Naive B cell (primary cell): ENCODE measurements around the gene TMPRSS11E. TPM values are rescaled to one million over a fixed set of nuclear protein-coding genes. Genes with fewer than 3 reads are reported as not detected.
"Not testable (repeated sequence)": the region's sequence is repeated elsewhere in the genome, so short reads cannot be mapped to it uniquely, and the experiment has no call there.

Experiments used
- ATAC-seq, 2 donors: fragments of 150-1000 bp; cut with Tn5 transposase; 2 replicates each; pipeline ENCODE4 v1.10.0; 2021; ENCODE audit warnings: low read depth in 2 of 2, mild to moderate bottlenecking in 2 of 2, moderate library complexity in 2 of 2
- DNase-seq: peaks from one replicate; pipeline ENCODE4 v3.0.0; 2022
- H3K27ac Mint-ChIP-seq, 6 donors: one replicate each; pipeline ENCODE4 v1.8.0; 2020 to 2022; ENCODE audit warnings: mild to moderate bottlenecking in 6 of 6, mixed read lengths in 6 of 6, moderate library complexity in 5 of 6, inconsistent platforms in 2 of 6
- H3K27me3 Mint-ChIP-seq, 3 donors: one replicate each; pipeline ENCODE4 v1.8.0; 2021 to 2022; ENCODE audit warnings: mixed read lengths in 3 of 3, mild to moderate bottlenecking in 1 of 3
- H3K36me3 Mint-ChIP-seq, 2 donors: one replicate each; pipeline ENCODE4 v1.8.0; 2020 to 2022; ENCODE audit warnings: mixed read lengths in 2 of 2, inconsistent platforms in 1 of 2, mild to moderate bottlenecking in 1 of 2
- H3K4me1 Mint-ChIP-seq, 3 donors: one replicate each; pipeline ENCODE4 v1.8.0; 2020 to 2022; ENCODE audit warnings: mixed read lengths in 3 of 3, inconsistent platforms in 1 of 3, mild to moderate bottlenecking in 1 of 3, moderate library complexity in 1 of 3
- H3K4me3 Mint-ChIP-seq, 8 donors: one replicate each; pipeline ENCODE4 v1.8.0; 2020 to 2022; ENCODE audit warnings: mild to moderate bottlenecking in 8 of 8, mixed read lengths in 8 of 8, moderate library complexity in 8 of 8, inconsistent platforms in 2 of 8
- H3K9me3 Mint-ChIP-seq, 7 donors: one replicate each; pipeline ENCODE4 v1.8.0; 2020 to 2022; ENCODE audit warnings: mixed read lengths in 7 of 7, mild to moderate bottlenecking in 5 of 7, inconsistent platforms in 2 of 7, moderate library complexity in 1 of 7
- polyA plus RNA-seq, 6 donors: library from polyadenylated mRNA; unstranded; fragments of 300-500 nt; fragmentation: Illumina TruSeq; gene quantifications; one replicate each; pipeline ENCODE4 v1.2.3, GENCODE V29; 2021; ENCODE audit warnings: low read depth in 6 of 6

The TMPRSS11E gene
- polyA plus RNA-seq, 6 donors from 2014 or later = not detected

- Mint-ChIP-seq H3K27me3 (no peaks in the 10 kb centered on the region), H3K27ac (no peak overlapping the region), H3K4me1 (peaks cover 0 to 12% (median 9%) of the 10 kb centered on the region in 3 donors), H3K4me3 (no peak overlapping the region), H3K9me3 (peaks cover 0 to 4% (median 0%) of the 10 kb centered on the region in 7 donors), H3K36me3 (no peaks in the 10 kb centered on the region)
- no peak for ATAC-seq
- DNase-seq = no peak
These were observed 22.2 kb downstream of the TMPRSS11E start for GRCh38 chr4:68469482-68469881.

GRCh38 chr4:68476191-68476590, 28.9 kb downstream of the TMPRSS11E start:
- no peak overlapping the region for H3K4me3 Mint-ChIP-seq
- no peaks in the 10 kb centered on the region for H3K36me3 Mint-ChIP-seq
- H3K4me1 Mint-ChIP-seq = peaks cover 0 to 3% (median 2%) of the 10 kb centered on the region in 3 donors
- no peak overlapping the region for H3K27ac Mint-ChIP-seq
- DNase-seq (no peak), ATAC-seq (no peak)
- peaks cover 0 to 4% (median 0%) of the 10 kb centered on the region in 3 donors for H3K27me3 Mint-ChIP-seq
- H3K9me3 Mint-ChIP-seq = peaks cover 0 to 4% (median 0%) of the 10 kb centered on the region in 7 donors

- peak overlapping the region in 2 of 6 donors; percentile 12 to 43 for H3K27ac Mint-ChIP-seq
- no peak for ATAC-seq
These were observed 42.1 kb downstream of the TMPRSS11E start for GRCh38 chr4:68489338-68489737.

GRCh38 chr4:68490826-68491457, 43.7 kb downstream of the TMPRSS11E start:
- H3K27ac Mint-ChIP-seq = no peak overlapping the region
- H3K9me3 Mint-ChIP-seq = peaks cover 0 to 9% (median 0%) of the 10 kb centered on the region in 7 donors
- no peak overlapping the region for H3K4me3 Mint-ChIP-seq
- peaks cover 0 to 9% (median 7%) of the 10 kb centered on the region in 3 donors for H3K4me1 Mint-ChIP-seq
- DNase-seq (no peak), ATAC-seq (no peak)
- H3K27me3 Mint-ChIP-seq = peaks cover 0 to 5% (median 0%) of the 10 kb centered on the region in 3 donors
- H3K36me3 Mint-ChIP-seq = no peaks in the 10 kb centered on the region

More at GRCh38 chr4:68489338-68489737, 42.1 kb downstream of the TMPRSS11E start:
- H3K9me3 Mint-ChIP-seq = peaks cover 0 to 9% (median 0%) of the 10 kb centered on the region in 7 donors
- no peak for DNase-seq
- peaks cover 0 to 5% (median 0%) of the 10 kb centered on the region in 3 donors for H3K27me3 Mint-ChIP-seq
- H3K36me3 Mint-ChIP-seq = no peaks in the 10 kb centered on the region
- no peak overlapping the region for H3K4me3 Mint-ChIP-seq
- H3K4me1 Mint-ChIP-seq = peaks cover 0 to 2% (median 1%) of the 10 kb centered on the region in 3 donors

DNA sequence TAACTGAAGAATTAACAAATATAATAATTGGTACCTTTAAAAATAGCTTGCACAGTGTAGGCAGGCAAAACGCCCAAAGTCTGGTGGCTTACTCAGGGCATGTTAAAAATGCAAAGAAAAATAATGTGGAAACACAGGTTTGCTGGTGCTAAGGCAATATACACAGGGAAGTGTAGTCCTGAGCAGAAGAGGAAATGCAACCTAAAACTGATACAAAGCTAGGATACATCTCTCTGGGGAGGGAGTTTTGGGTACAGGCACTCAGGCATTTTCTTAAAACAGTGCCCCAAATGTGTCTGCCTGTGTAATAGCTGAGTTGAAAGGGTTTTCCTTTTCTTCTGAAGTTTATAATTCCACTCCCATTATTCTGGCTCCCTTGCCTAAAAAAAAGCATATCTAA, 47.4 kb downstream of the TMPRSS11E start:
- H3K27me3 Mint-ChIP-seq = no peaks in the 10 kb centered on the region
- DNase-seq (no peak), ATAC-seq (no peak)
- peak overlapping the region in 1 of 6 donors; percentile 58 for H3K27ac Mint-ChIP-seq
- H3K9me3 Mint-ChIP-seq = peaks cover 0 to 5% (median 0%) of the 10 kb centered on the region in 7 donors
- peaks cover 0 to 12% (median 7%) of the 10 kb centered on the region in 3 donors for H3K4me1 Mint-ChIP-seq
- H3K36me3 Mint-ChIP-seq = no peaks in the 10 kb centered on the region
- H3K4me3 Mint-ChIP-seq = peak overlapping the region in 2 of 8 donors; percentile 30 to 45

DNA sequence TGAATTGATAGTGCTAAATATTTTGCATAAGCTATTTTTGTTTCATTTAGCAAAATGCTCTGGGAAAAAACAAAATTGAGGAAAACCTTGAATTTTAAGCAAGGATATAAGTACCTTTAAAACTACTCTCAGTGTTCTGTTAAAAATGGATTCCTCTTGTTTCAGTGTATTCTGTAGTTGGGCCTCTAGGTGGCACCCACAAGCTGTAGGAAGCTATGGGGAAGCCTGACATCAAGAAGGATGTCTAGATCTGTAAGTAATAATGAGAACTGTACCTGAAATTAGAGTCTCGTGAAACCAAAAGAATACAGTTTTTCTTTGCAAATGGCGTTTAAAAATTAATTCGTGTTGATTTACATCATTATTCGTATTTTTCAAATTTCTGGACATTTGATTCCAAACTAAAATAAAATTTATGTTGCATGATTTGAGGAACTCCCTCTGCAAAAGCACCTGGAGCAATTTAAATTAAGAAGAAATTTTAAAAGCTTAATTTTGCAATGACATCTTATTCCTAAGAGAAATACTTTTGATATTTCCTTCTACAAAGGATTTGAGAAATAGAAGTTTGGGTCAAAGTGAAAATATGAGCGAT, 51.2 kb downstream of the TMPRSS11E start:
- ATAC-seq (peak; percentile 58 to 67), DNase-seq (peak; percentile 27)
- H3K36me3 Mint-ChIP-seq = no peaks in the 10 kb centered on the region
- H3K4me1 Mint-ChIP-seq = peaks cover 0 to 12% (median 7%) of the 10 kb centered on the region in 3 donors
- no peaks in the 10 kb centered on the region for H3K27me3 Mint-ChIP-seq
- H3K4me3 Mint-ChIP-seq = peak overlapping the region in 1 of 8 donors; percentile 53
- peaks cover 0 to 5% (median 0%) of the 10 kb centered on the region in 7 donors for H3K9me3 Mint-ChIP-seq
- no peak overlapping the region for H3K27ac Mint-ChIP-seq

DNA sequence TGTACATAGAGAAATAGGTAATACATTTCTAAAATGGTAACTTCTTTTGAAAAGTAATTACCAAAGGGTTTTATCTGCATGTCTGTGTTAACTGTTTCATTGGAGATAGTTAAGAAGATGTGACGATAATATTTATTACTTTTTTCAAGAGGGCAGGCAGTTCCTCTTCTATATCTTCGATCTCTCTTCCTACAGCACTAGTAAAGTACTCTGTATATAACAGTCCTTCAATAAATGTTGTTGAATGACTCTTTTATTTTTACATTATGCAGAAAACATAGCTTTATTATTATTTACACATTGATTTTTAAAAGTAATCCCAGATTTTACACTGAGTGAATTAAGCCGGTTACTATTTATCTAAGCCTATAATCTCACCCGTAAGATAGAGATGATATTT, 51.8 kb downstream of the TMPRSS11E start:
- Mint-ChIP-seq H3K27ac (no peak overlapping the region), H3K27me3 (no peaks in the 10 kb centered on the region), H3K9me3 (peaks cover 0 to 3% (median 0%) of the 10 kb centered on the region in 7 donors), H3K36me3 (peaks cover 1 to 3% of the 10 kb centered on the region in 2 donors), H3K4me1 (peaks cover 0 to 12% (median 7%) of the 10 kb centered on the region in 3 donors), H3K4me3 (no peak overlapping the region)
- ATAC-seq (no peak), DNase-seq (no peak)

- H3K36me3 Mint-ChIP-seq, DNase-seq, H3K27ac Mint-ChIP-seq, H3K27me3 Mint-ChIP-seq, H3K4me3 Mint-ChIP-seq, ATAC-seq: not testable (repeated sequence)
- Mint-ChIP-seq H3K9me3 (peaks cover 0 to 11% (median 4%) of the 10 kb centered on the region in 7 donors), H3K4me1 (peaks cover 0 to 12% (median 0%) of the 10 kb centered on the region in 3 donors)
These were observed 56.2 kb downstream of the TMPRSS11E start for GRCh38 chr4:68503462-68503861.

GRCh38 chr4:68504836-68505235, 57.6 kb downstream of the TMPRSS11E start:
- H3K4me1 Mint-ChIP-seq, H3K27me3 Mint-ChIP-seq, H3K36me3 Mint-ChIP-seq, H3K27ac Mint-ChIP-seq, ATAC-seq, DNase-seq: not testable (repeated sequence)
- H3K4me3 Mint-ChIP-seq = peak overlapping the region in 1 of 8 donors; percentile 49
- peaks cover 0 to 11% (median 4%) of the 10 kb centered on the region in 7 donors for H3K9me3 Mint-ChIP-seq

GRCh38 chr4:68505452-68505851, 58.2 kb downstream of the TMPRSS11E start:
- not testable (repeated sequence) for H3K4me1 Mint-ChIP-seq, H3K36me3 Mint-ChIP-seq, H3K27me3 Mint-ChIP-seq, ATAC-seq, H3K4me3 Mint-ChIP-seq, DNase-seq, H3K27ac Mint-ChIP-seq
- peaks cover 0 to 11% (median 4%) of the 10 kb centered on the region in 7 donors for H3K9me3 Mint-ChIP-seq

DNA sequence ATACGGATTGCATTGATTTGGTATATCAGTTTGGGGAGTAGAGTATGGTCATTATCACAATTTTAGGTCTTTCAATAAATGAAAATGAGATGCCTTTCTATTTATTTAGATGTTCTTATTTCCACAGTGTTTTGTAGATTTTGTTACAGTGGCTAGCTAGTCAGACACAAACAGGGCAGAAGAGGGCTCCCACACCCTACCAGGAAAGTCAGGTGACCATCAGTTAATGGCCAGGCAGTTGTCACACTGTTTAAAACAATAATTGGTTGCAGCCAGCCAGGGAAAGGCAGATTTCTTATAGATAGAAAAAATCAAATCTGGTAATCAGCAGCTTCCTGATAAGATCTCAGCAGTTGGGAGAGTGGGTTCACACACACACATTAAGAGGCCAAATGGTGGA, 71.6 kb downstream of the TMPRSS11E start:
- Mint-ChIP-seq H3K36me3 (no peaks in the 10 kb centered on the region), H3K4me1 (no peaks in the 10 kb centered on the region), H3K27me3 (peaks cover 0 to 8% (median 0%) of the 10 kb centered on the region in 3 donors), H3K27ac (no peak overlapping the region), H3K9me3 (peaks cover 0 to 5% (median 0%) of the 10 kb centered on the region in 7 donors), H3K4me3 (no peak overlapping the region)
- ATAC-seq (no peak), DNase-seq (no peak)

DNA sequence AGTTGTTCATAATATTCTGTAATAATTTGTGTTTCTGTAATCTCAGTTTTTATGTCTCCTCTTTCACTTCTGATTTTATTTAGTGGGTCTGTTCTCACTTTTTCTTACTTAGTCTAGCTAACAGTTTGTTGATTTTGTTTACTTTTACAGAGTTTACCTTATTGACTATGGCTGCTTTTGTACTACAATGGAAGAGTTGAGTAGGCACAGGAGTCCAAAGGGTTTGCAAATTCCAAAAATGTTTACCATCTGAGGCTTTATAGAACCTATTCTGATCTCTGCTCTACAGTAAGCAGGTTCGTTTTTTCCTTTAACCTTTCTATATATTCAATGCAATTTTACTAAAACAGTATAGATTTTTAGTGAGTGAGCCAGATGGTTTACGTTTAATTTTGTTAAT, 73.7 kb downstream of the TMPRSS11E start:
- peak overlapping the region in 1 of 6 donors; percentile 41 for H3K27ac Mint-ChIP-seq
- H3K4me3 Mint-ChIP-seq = no peak overlapping the region
- ATAC-seq (no peak), DNase-seq (no peak)
- H3K4me1 Mint-ChIP-seq = no peaks in the 10 kb centered on the region
- peaks cover 0 to 5% (median 0%) of the 10 kb centered on the region in 7 donors for H3K9me3 Mint-ChIP-seq
- H3K27me3 Mint-ChIP-seq = peaks cover 0 to 8% (median 0%) of the 10 kb centered on the region in 3 donors
- no peaks in the 10 kb centered on the region for H3K36me3 Mint-ChIP-seq

DNA sequence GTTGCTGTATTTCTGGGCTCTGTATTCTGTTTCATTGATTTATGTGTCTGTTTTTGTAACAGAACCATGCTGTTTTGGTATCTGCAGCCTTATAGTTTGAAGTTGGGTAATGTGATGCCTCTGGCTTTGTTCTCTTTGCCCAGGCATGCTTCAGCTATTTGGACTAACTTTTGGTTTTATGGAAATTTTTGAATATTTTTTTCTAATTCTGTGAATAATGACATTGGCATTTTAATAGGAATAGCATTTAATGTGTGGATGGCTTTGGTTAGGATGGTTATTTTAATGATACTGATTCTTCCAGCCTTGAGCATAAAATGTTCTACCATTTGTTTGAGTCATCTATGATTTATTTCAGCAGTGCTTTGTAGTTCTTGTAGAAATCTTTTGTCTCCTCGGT, 75.0 kb downstream of the TMPRSS11E start:
- not testable (repeated sequence) for H3K4me3 Mint-ChIP-seq, ATAC-seq, H3K36me3 Mint-ChIP-seq

GRCh38 chr4:68535974-68536373, 88.7 kb downstream of the TMPRSS11E start:
- peaks cover 0 to 55% (median 18%) of the 10 kb centered on the region in 7 donors for H3K9me3 Mint-ChIP-seq
- no peak overlapping the region for H3K4me3 Mint-ChIP-seq
- peak overlapping the region in 1 of 6 donors; percentile 46 for H3K27ac Mint-ChIP-seq
- ATAC-seq (no peak), DNase-seq (no peak)
- no peaks in the 10 kb centered on the region for H3K4me1 Mint-ChIP-seq
- no peaks in the 10 kb centered on the region for H3K27me3 Mint-ChIP-seq
- H3K36me3 Mint-ChIP-seq = peaks cover 11 to 29% of the 10 kb centered on the region in 2 donors

More for the DNA sequence above, 75.0 kb downstream of the TMPRSS11E start:
- not testable (repeated sequence) for H3K27me3 Mint-ChIP-seq, H3K4me1 Mint-ChIP-seq, H3K27ac Mint-ChIP-seq, H3K9me3 Mint-ChIP-seq, DNase-seq
